ENCODE results near the gene NFKB1. TPM values are rescaled to one million over a fixed set of nuclear protein-coding genes. Genes with fewer than 3 reads are reported as not detected.
A peak's percentile ranks its signal among the peaks of the same experiment; 100 is the strongest.

Gene NFKB1, protein sequence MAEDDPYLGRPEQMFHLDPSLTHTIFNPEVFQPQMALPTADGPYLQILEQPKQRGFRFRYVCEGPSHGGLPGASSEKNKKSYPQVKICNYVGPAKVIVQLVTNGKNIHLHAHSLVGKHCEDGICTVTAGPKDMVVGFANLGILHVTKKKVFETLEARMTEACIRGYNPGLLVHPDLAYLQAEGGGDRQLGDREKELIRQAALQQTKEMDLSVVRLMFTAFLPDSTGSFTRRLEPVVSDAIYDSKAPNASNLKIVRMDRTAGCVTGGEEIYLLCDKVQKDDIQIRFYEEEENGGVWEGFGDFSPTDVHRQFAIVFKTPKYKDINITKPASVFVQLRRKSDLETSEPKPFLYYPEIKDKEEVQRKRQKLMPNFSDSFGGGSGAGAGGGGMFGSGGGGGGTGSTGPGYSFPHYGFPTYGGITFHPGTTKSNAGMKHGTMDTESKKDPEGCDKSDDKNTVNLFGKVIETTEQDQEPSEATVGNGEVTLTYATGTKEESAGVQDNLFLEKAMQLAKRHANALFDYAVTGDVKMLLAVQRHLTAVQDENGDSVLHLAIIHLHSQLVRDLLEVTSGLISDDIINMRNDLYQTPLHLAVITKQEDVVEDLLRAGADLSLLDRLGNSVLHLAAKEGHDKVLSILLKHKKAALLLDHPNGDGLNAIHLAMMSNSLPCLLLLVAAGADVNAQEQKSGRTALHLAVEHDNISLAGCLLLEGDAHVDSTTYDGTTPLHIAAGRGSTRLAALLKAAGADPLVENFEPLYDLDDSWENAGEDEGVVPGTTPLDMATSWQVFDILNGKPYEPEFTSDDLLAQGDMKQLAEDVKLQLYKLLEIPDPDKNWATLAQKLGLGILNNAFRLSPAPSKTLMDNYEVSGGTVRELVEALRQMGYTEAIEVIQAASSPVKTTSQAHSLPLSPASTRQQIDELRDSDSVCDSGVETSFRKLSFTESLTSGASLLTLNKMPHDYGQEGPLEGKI
- total RNA-seq (17.1 and 26.6 TPM in 2 replicates), polyA plus RNA-seq (15.5 and 21.8 TPM in 2 replicates)

DNA sequence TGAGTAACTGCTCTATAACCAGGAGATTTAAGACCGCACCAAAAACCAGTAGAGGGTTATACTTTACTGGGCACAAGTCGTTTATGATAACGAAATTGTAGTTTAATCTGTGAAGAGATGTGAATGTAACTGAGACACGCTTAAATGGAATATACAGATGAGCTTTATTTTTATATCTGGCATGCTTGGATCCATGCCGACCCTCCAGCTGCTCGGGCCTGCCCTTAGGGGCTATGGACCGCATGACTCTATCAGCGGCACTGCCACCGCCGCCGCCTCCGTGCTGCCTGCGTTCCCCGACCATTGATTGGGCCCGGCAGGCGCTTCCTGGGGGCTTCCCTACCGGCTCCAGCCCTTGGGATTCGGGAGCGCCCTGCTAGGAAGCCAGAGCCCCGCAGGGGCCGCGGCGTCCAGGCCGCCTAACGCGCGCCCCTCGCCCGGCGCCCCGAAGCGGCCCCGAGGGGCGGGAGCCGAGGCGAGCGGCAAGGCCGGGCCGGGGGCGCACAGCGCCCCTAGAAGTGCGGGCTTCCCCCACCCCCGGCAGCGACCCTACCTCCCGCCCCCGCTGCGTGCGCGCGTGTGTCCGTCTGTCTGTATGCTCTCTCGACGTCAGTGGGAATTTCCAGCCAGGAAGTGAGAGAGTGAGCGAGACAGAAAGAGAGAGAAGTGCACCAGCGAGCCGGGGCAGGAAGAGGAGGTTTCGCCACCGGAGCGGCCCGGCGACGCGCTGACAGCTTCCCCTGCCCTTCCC is at the start of gene NFKB1:
TSS of gene NFKB1 (plus strand) at position 664 of the 751 bp plus-strand sequence. CDS start 24,160 bp downstream, outside the sequence.
- Histone ChIP-seq H3K4me3 (peak within 1 kb of the TSS; percentile 58), H3K27ac (peak within 1 kb of the TSS; percentile 98), H3K27me3 (no peaks in the 10 kb centered on the region), H3K9me3 (ENCODE audit: low read depth) (no peaks in the 10 kb centered on the region), H3K36me3 (no peaks in the 10 kb centered on the region), H3K4me1 (ENCODE audit: low read depth) (peaks cover 20% of the 10 kb centered on the region)
- DNase-seq (ENCODE audit: low read depth in 1 of 2, low spot score in 1 of 2) = peak; percentile 51 to 88
- TF ChIP-seq, protein P1, sequence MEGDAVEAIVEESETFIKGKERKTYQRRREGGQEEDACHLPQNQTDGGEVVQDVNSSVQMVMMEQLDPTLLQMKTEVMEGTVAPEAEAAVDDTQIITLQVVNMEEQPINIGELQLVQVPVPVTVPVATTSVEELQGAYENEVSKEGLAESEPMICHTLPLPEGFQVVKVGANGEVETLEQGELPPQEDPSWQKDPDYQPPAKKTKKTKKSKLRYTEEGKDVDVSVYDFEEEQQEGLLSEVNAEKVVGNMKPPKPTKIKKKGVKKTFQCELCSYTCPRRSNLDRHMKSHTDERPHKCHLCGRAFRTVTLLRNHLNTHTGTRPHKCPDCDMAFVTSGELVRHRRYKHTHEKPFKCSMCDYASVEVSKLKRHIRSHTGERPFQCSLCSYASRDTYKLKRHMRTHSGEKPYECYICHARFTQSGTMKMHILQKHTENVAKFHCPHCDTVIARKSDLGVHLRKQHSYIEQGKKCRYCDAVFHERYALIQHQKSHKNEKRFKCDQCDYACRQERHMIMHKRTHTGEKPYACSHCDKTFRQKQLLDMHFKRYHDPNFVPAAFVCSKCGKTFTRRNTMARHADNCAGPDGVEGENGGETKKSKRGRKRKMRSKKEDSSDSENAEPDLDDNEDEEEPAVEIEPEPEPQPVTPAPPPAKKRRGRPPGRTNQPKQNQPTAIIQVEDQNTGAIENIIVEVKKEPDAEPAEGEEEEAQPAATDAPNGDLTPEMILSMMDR (IDR thresholded peaks at IDR 0.05; ENCODE audit: low read depth, low read length) = no peak

DNA sequence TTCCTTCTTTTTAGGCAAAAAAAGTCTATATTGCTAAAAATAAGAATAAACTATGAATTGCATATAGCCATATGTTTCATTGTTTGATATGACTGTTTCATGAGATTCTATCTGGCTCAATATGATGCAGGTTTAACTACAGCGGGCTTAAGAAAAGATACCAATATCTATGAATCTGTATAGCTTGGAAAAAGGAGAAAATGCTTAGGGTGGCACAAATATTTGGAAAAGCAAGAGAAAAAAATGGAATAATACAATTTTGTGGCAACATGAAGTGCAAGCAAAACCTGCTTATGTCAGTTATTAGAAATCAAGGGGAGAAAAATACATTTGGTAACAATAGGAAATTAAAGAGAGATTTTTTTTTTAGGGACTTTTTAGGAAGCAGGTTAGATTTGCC is 48.3 kb upstream of the NFKB1 start:
- no peak for DNase-seq (ENCODE audit: low read depth in 1 of 2, low spot score in 1 of 2)
- Histone ChIP-seq H3K27me3 (no peaks in the 10 kb centered on the region), H3K36me3 (no peaks in the 10 kb centered on the region), H3K4me1 (ENCODE audit: low read depth) (no peaks in the 10 kb centered on the region), H3K4me3 (no peak overlapping the region), H3K9me3 (ENCODE audit: low read depth) (no peaks in the 10 kb centered on the region), H3K27ac (no peak overlapping the region)
- TF ChIP-seq, protein P1 (IDR thresholded peaks at IDR 0.05; ENCODE audit: low read depth, low read length) = no peak

DNA sequence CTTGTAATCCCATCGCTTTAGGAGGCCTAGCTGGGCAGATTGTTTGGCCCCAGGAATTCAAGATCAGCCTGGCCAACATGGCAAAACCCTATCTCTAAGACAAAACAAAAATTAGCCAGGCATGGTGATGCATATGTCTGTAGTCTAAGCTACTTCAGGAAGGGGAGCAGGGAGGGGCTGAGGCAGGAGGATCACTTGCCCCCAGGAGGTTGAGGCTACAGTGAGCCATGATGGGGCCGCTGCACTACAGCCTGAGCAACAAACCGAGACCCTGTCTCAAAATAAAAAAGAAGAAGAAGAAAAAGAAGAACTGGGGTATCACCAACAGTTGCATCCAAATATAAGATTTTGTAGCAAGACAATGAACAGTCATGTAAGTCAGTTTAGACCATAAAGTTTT is 47.3 kb upstream of the NFKB1 start:
- TF ChIP-seq, protein P1 (IDR thresholded peaks at IDR 0.05; ENCODE audit: low read depth, low read length) = no peak
- H3K4me1 ChIP-seq (ENCODE audit: low read depth) = no peaks in the 10 kb centered on the region
- H3K27ac ChIP-seq = no peak overlapping the region
- no peaks in the 10 kb centered on the region for H3K27me3 ChIP-seq
- no peaks in the 10 kb centered on the region for H3K36me3 ChIP-seq
- H3K4me3 ChIP-seq = no peak overlapping the region
- no peak for DNase-seq (ENCODE audit: low read depth in 1 of 2, low spot score in 1 of 2)
- no peaks in the 10 kb centered on the region for H3K9me3 ChIP-seq (ENCODE audit: low read depth)

DNA sequence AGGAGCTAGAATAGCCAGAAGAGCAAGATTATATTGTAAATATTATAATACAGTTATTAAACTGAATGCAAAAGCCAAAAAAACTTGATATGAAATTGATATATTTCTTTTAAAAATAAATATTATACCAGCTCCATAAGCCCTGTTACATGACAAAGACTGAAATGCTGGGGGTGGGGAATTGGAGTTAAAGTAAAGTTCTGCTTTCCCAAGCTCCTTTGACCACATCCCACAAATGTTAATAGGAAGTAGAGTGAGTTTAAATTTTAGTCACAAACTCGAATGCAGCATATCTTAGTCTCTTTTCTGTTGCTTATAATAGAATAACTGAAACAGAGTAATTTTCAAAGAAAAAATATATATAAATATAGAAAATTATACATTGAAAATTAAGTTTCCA is 46.9 kb upstream of the NFKB1 start:
- DNase-seq (ENCODE audit: low read depth in 1 of 2, low spot score in 1 of 2) = no peak
- no peaks in the 10 kb centered on the region for H3K27me3 ChIP-seq
- TF ChIP-seq, protein P1 (IDR thresholded peaks at IDR 0.05; ENCODE audit: low read depth, low read length) = no peak
- H3K9me3 ChIP-seq (ENCODE audit: low read depth) = no peaks in the 10 kb centered on the region
- H3K36me3 ChIP-seq = no peaks in the 10 kb centered on the region
- H3K4me3 ChIP-seq = no peak overlapping the region
- no peak overlapping the region for H3K27ac ChIP-seq
- no peaks in the 10 kb centered on the region for H3K4me1 ChIP-seq (ENCODE audit: low read depth)
